IMR-90 (cell line): ENCODE measurements around the gene KRT74. TPM values are rescaled to one million over a fixed set of nuclear protein-coding genes. Genes with fewer than 3 reads are reported as not detected.

ENCODE experiments used
- ATAC-seq: fragments of 200-7000 bp; cut with Tn5 transposase; 2 replicates; pipeline ENCODE4 v1.9.1; 2020; ENCODE audit warnings: low read depth, mild to moderate bottlenecking, moderate library complexity
- BruUV-seq: library from RNA; stranded (reverse); fragments of 400-500 nt; replicated peaks from 2 replicates; lab custom pipeline; 2021; lab: Mats Ljungman, UMichigan
- CTCF ChIA-PET: fragments of 300-600 bp; formaldehyde crosslinking; extraction: SDS; loops from one replicate; lab custom pipeline; 2021; ENCODE audit warnings: antibody characterized with exemption; lab: Yijun Ruan, JAX
- POLR2A ChIA-PET: fragments of 300-600 bp; sonication (Branson Sonifier 250); formaldehyde crosslinking; loops from one replicate; lab custom pipeline; 2022; ENCODE audit warnings: antibody characterized with exemption; ENCODE audit not compliant: unreplicated experiment; lab: Charles Lee
- DNase-seq: peaks from one replicate; pipeline ENCODE4 v3.0.0; 2013
- H2AFZ ChIP-seq: replicated peaks from 2 replicates; pipeline ENCODE3; 2013; ENCODE audit warnings: low read length, mild to moderate bottlenecking; ENCODE audit not compliant: poor library complexity
- H2AK5ac ChIP-seq: 2 replicates; pipeline ENCODE4 v1.6.1; 2013; ENCODE audit warnings: low read depth, low read length, inconsistent platforms
- H2AK9ac ChIP-seq: replicated peaks from 2 replicates; pipeline ENCODE3; 2013; ENCODE audit warnings: mild to moderate bottlenecking, low read depth, low read length, moderate library complexity; ENCODE audit not compliant: poor library complexity
- H2BK120ac ChIP-seq: 2 replicates; pipeline ENCODE4 v1.6.1; 2013; ENCODE audit warnings: low read depth, low read length, inconsistent platforms
- H2BK15ac ChIP-seq: 3 replicates; pipeline ENCODE4 v1.6.1; 2013; ENCODE audit warnings: low read depth, low read length, inconsistent platforms
- H2BK20ac ChIP-seq: 2 replicates; pipeline ENCODE4 v1.6.1; 2013; ENCODE audit warnings: low read depth, mild to moderate bottlenecking, inconsistent platforms, low read length, moderate library complexity
- H2BK5ac ChIP-seq: 2 replicates; pipeline ENCODE4 v1.6.1; 2013; ENCODE audit warnings: mild to moderate bottlenecking, low read depth, low read length, inconsistent platforms; ENCODE audit not compliant: poor library complexity, severe bottlenecking
- H3K14ac ChIP-seq: replicated peaks from 2 replicates; pipeline ENCODE4 v1.6.1; 2013; ENCODE audit warnings: low read depth, low read length, inconsistent platforms
- H3K18ac ChIP-seq: 2 replicates; pipeline ENCODE4 v1.6.1; 2013; ENCODE audit warnings: low read depth, low read length, control low read depth
- H3K23ac ChIP-seq: 2 replicates; pipeline ENCODE4 v1.6.1; 2013; ENCODE audit warnings: low read depth, low read length, inconsistent platforms
- H3K27ac ChIP-seq: 2 replicates; pipeline ENCODE4 v1.5.1; 2013; ENCODE audit warnings: mild to moderate bottlenecking, control low read depth, low read length; ENCODE audit not compliant: insufficient read depth
- H3K27me3 ChIP-seq: 2 replicates; pipeline ENCODE4 v1.6.1; 2013; ENCODE audit warnings: low read length; ENCODE audit not compliant: control insufficient read depth, insufficient read depth
- H3K36me3 ChIP-seq: 2 replicates; pipeline ENCODE4 v1.6.1; 2013; ENCODE audit warnings: low read length, mixed read lengths; ENCODE audit not compliant: control insufficient read depth, insufficient read depth
- H3K4ac ChIP-seq: 2 replicates; pipeline ENCODE4 v1.6.1; 2013; ENCODE audit warnings: low read depth, low read length, inconsistent platforms
- H3K4me1 ChIP-seq: 2 replicates; pipeline ENCODE4 v1.6.1; 2013; ENCODE audit warnings: low read length, mixed read lengths; ENCODE audit not compliant: control insufficient read depth, insufficient read depth
- H3K4me2 ChIP-seq: 2 replicates; pipeline ENCODE4 v1.6.1; 2013; ENCODE audit warnings: low read depth, mild to moderate bottlenecking, control low read depth, low read length, moderate library complexity
- H3K4me3 ChIP-seq: 2 replicates; pipeline ENCODE4 v1.5.1; 2013; ENCODE audit warnings: low read depth, mild to moderate bottlenecking, control low read depth, low read length, moderate library complexity; ENCODE audit not compliant: insufficient read depth
- H3K56ac ChIP-seq: 2 replicates; pipeline ENCODE4 v1.6.1; 2013; ENCODE audit warnings: low read length, inconsistent platforms; ENCODE audit not compliant: insufficient read depth; ENCODE audit errors: extremely low read depth
- H3K79me1 ChIP-seq, 2 experiments: 2 replicates each; pipeline ENCODE4 v1.6.1; 2013; ENCODE audit warnings: low read length in 2 of 2, inconsistent platforms in 1 of 2, low read depth in 1 of 2
- H3K9ac ChIP-seq: 2 replicates; pipeline ENCODE4 v1.6.1; 2013; ENCODE audit warnings: low read depth, low read length, control low read depth
- H3K9me1 ChIP-seq: 2 replicates; pipeline ENCODE4 v1.6.1; 2013; ENCODE audit warnings: low read length, inconsistent platforms; ENCODE audit not compliant: insufficient read depth
- H3K9me3 ChIP-seq: 2 replicates; pipeline ENCODE4 v1.6.1; 2013; ENCODE audit warnings: low read length; ENCODE audit not compliant: control insufficient read depth, insufficient read depth
- H4K20me1 ChIP-seq: 2 replicates; pipeline ENCODE4 v1.6.1; 2013; ENCODE audit warnings: low read length, inconsistent platforms; ENCODE audit not compliant: insufficient read depth
- H4K5ac ChIP-seq: 2 replicates; pipeline ENCODE4 v1.6.1; 2013; ENCODE audit warnings: mild to moderate bottlenecking, low read depth, low read length, control low read depth
- H4K8ac ChIP-seq, 2 experiments: 2 replicates each; pipeline ENCODE4 v1.6.1; 2013; ENCODE audit warnings: low read depth in 2 of 2, low read length in 2 of 2, control low read depth in 1 of 2, inconsistent platforms in 1 of 2
- H4K91ac ChIP-seq: 2 replicates; pipeline ENCODE4 v1.6.1; 2013; ENCODE audit warnings: low read depth, low read length, inconsistent platforms; ENCODE audit not compliant: insufficient read depth
- BHLHE40 ChIP-seq: fragments of 150-350 bp; IDR thresholded peaks from 2 replicates; pipeline ENCODE4 v1.6.1; 2016; ENCODE audit warnings: mild to moderate bottlenecking, low read depth, low read length
- CEBPB ChIP-seq: IDR thresholded peaks from 2 replicates; pipeline ENCODE4 v1.6.1; 2012; ENCODE audit warnings: low read depth, low read length, improper control_type of control experiment
- CHD1 ChIP-seq: IDR thresholded peaks from 2 replicates; pipeline ENCODE4 v1.6.1; 2012; ENCODE audit warnings: low read depth, low read length, improper control_type of control experiment
- CTCF ChIP-seq: conservative IDR thresholded peaks from 2 replicates; pipeline ENCODE4 v1.5.1; 2012; ENCODE audit warnings: mild to moderate bottlenecking, low read depth, low read length, improper control_type of control experiment
- ELK1 ChIP-seq: fragments of 150-350 bp; IDR thresholded peaks from 2 replicates; pipeline ENCODE4 v1.6.1; 2016; ENCODE audit warnings: low read depth, mild to moderate bottlenecking, low read length, moderate library complexity, borderline replicate concordance
- FOS ChIP-seq: fragments of 150-350 bp; IDR thresholded peaks from 2 replicates; pipeline ENCODE4 v1.6.1; 2016; ENCODE audit warnings: low read depth, low read length
- MAFK ChIP-seq: IDR thresholded peaks from 2 replicates; pipeline ENCODE4 v1.6.1; 2012; ENCODE audit warnings: low read depth, low read length, improper control_type of control experiment
- MAZ ChIP-seq: IDR thresholded peaks from 2 replicates; pipeline ENCODE4 v1.6.1; 2012; ENCODE audit warnings: low read depth, mild to moderate bottlenecking, low read length, improper control_type of control experiment, moderate library complexity, borderline replicate concordance
- MXI1 ChIP-seq: IDR thresholded peaks from 2 replicates; pipeline ENCODE4 v1.6.1; 2012; ENCODE audit warnings: low read depth, mild to moderate bottlenecking, low read length, moderate library complexity, borderline replicate concordance
- NFE2L2 ChIP-seq: fragments of 150-350 bp; IDR thresholded peaks from 2 replicates; pipeline ENCODE4 v1.6.1; 2016; ENCODE audit warnings: low read depth, mild to moderate bottlenecking, low read length
- POLR2A ChIP-seq: IDR thresholded peaks from 2 replicates; pipeline ENCODE4 v1.6.1; 2012; ENCODE audit warnings: mild to moderate bottlenecking, low read depth, low read length
- RAD21 ChIP-seq: IDR thresholded peaks from 2 replicates; pipeline ENCODE4 v1.6.1; 2012; ENCODE audit warnings: low read length, improper control_type of control experiment
- RCOR1 ChIP-seq: IDR thresholded peaks from 2 replicates; pipeline ENCODE4 v1.6.1; 2012; ENCODE audit warnings: mild to moderate bottlenecking, low read length, improper control_type of control experiment; ENCODE audit not compliant: insufficient replicate concordance
- RFX5 ChIP-seq: IDR thresholded peaks from 2 replicates; pipeline ENCODE4 v1.8.0; 2012; ENCODE audit warnings: low read depth, mild to moderate bottlenecking, low read length, moderate library complexity
- SMC3 ChIP-seq: fragments of 150-350 bp; IDR thresholded peaks from 2 replicates; pipeline ENCODE4 v1.6.1; 2016; ENCODE audit warnings: low read depth, mild to moderate bottlenecking, antibody characterized with exemption, low read length, moderate library complexity
- WGBS, 2 experiments: methylation state at CpG; one replicate each; pipeline versions ENCODE4 v1.1.5 to v1.1.7; 2013; ENCODE audit warnings: missing lambda C conversion rate in 2 of 2; ENCODE audit not compliant: insufficient read length in 1 of 2; ENCODE audit errors: extremely low coverage in 2 of 2; 5-methylcytosine and 5-hydroxymethylcytosine counted together
- dilution Hi-C: fragments of 300-500 bp; cut with HindIII; formaldehyde crosslinking; loops from one replicate; pipeline ENCODE4 v1.14.3; 2018; ENCODE audit warnings: low sequenced_read_pairs; ENCODE audit not compliant: unreplicated experiment
- in situ Hi-C: fragments of 300-500 bp; cut with MboI; formaldehyde crosslinking; loops from 3 replicates; pipeline ENCODE4 v1.14.3; 2019; ENCODE audit warnings: low sequenced_read_pairs, inconsistent platforms, mixed read lengths
- intact Hi-C: fragments of 100-400 bp; cut with micrococcal nuclease; formaldehyde crosslinking; loops from 2 replicates; pipeline ENCODE4 v1.10.0; 2022
- polyA plus RNA-seq, 3 experiments: library from polyadenylated mRNA; depleted of rRNA; stranded (reverse); fragments of >200 nt; gene quantifications; 2 replicates each; pipeline ENCODE4 v1.2.3, GENCODE V29; 2012; ENCODE audit warnings: low replicate concordance in 1 of 3
- total RNA-seq: library from RNA; depleted of rRNA; stranded (reverse); fragments of >200 nt; gene quantifications from 2 replicates; pipeline ENCODE4 v1.2.3, GENCODE V29; 2012

KRT74 gene
- total and polyA plus RNA-seq, 2 of the 4 experiments (the other 2 are of a cell fraction): not detected

- no peak overlapping the region for H2AK5ac ChIP-seq
- ChIA-PET POLR2A (no interaction called here), CTCF (no interaction called here)
- H3K9me3 ChIP-seq: no peaks in the 10 kb centered on the region
- no peak overlapping the region for H3K18ac ChIP-seq
- H2AK9ac ChIP-seq: no peak overlapping the region
- dilution Hi-C loops (no loop called here), intact Hi-C loops (no loop called here), in situ Hi-C loops (no loop called here)
- TF ChIP-seq MAFK (no peak), CHD1 (no peak), POLR2A (no peak), ELK1 (no peak), MXI1 (no peak), CTCF (no peak), CEBPB (no peak), BHLHE40 (no peak), SMC3 (no peak), RAD21 (no peak), NFE2L2 (no peak), MAZ (no peak), RFX5 (no peak), FOS (no peak), RCOR1 (no peak)
- no peak overlapping the region for H4K8ac ChIP-seq
- no peaks in the 10 kb centered on the region for H3K9me1 ChIP-seq
- no peaks in the 10 kb centered on the region for H3K79me1 ChIP-seq
- no peak overlapping the region for H3K4me2 ChIP-seq
- no peak overlapping the region for H2BK120ac ChIP-seq
- H3K9ac ChIP-seq: no peak overlapping the region
- H3K4me3 ChIP-seq: no peak overlapping the region
- no peak for DNase-seq
- H2BK5ac ChIP-seq: no peak overlapping the region
- no peak overlapping the region for H3K56ac ChIP-seq
- H3K23ac ChIP-seq: no peak overlapping the region
- peaks cover 41% of the 10 kb centered on the region for H3K27me3 ChIP-seq
- H2BK15ac ChIP-seq: no peak overlapping the region
- no peak for ATAC-seq
- no peak overlapping the region for H3K27ac ChIP-seq
- H3K4ac ChIP-seq: no peak overlapping the region
- H2BK20ac ChIP-seq: no peak overlapping the region
- no peak overlapping the region for H4K5ac ChIP-seq
- H3K4me1 ChIP-seq: no peaks in the 10 kb centered on the region
- WGBS, 2 experiments: no CpG with 5 or more reads among the region's 8 CpGs
- H4K20me1 ChIP-seq: no peaks in the 10 kb centered on the region; the same call in 1 of the 2 replicates
- H3K36me3 ChIP-seq: no peaks in the 10 kb centered on the region
- no peak overlapping the region for H2AFZ ChIP-seq
- no peak overlapping the region for H3K14ac ChIP-seq
- no TSS peak for BruUV-seq
- H4K91ac ChIP-seq: no peak overlapping the region
Measured at GRCh38 chr12:52526511-52526951, 47.1 kb downstream of the KRT74 start.
